ENCODE results near the gene RUFY3. TPM values are rescaled to one million over a fixed set of nuclear protein-coding genes. Genes with fewer than 3 reads are reported as not detected.
A peak's percentile ranks its signal among the peaks of the same experiment; 100 is the strongest.
"Not testable (repeated sequence)": the region's sequence is repeated elsewhere in the genome, so short reads cannot be mapped to it uniquely, and the experiment has no call there.

The RUFY3 gene
- polyA plus RNA-seq, 4 donors, result 78.0 to 198 (median 137) TPM

GRCh38 chr4:70838666-70839588, 117.2 kb downstream of the RUFY3 start:
- DNase-seq (ENCODE audit: low read depth in 4 of 4, low spot score in 2 of 4), result peak; percentile 57 to 73 (median 62)

GRCh38 chr4:70839589-70840093, 117.9 kb downstream of the RUFY3 start, which contains the start of gene GRSF1:
Gene GRSF1, minus strand, starts transcription at chr4:70839890. Its CDS starts 63 bp downstream, at chr4:70839827.
- peak; percentile 62 to 83 (median 76) for DNase-seq (ENCODE audit: low read depth in 4 of 4, low spot score in 2 of 4)

- not testable (repeated sequence) for DNase-seq (ENCODE audit: low read depth in 4 of 4, low spot score in 2 of 4)
Measured at GRCh38 chr4:70840137-70840536, 118.4 kb downstream of the RUFY3 start.

GRCh38 chr4:70840631-70841030, 118.9 kb downstream of the RUFY3 start:
- not testable (repeated sequence) for DNase-seq (ENCODE audit: low read depth in 4 of 4, low spot score in 2 of 4)

GRCh38 chr4:70841211-70841610, 119.4 kb downstream of the RUFY3 start:
- no peak for DNase-seq (ENCODE audit: low read depth in 4 of 4, low spot score in 2 of 4)

- DNase-seq (ENCODE audit: low read depth in 4 of 4, low spot score in 2 of 4), result no peak
Measured at GRCh38 chr4:70841951-70842350, 120.2 kb downstream of the RUFY3 start.

GRCh38 chr4:70842761-70843435, 121.1 kb downstream of the RUFY3 start:
- no peak for DNase-seq (ENCODE audit: low read depth in 4 of 4, low spot score in 2 of 4)

GRCh38 chr4:70844180-70844579, 122.4 kb downstream of the RUFY3 start:
- DNase-seq (ENCODE audit: low read depth in 4 of 4, low spot score in 2 of 4), result no peak

GRCh38 chr4:70849291-70849690, 127.5 kb downstream of the RUFY3 start:
- no peak for DNase-seq (ENCODE audit: low read depth in 4 of 4, low spot score in 2 of 4)

- DNase-seq (ENCODE audit: low read depth in 4 of 4, low spot score in 2 of 4), result no peak
Measured at GRCh38 chr4:70855464-70855863, 133.7 kb downstream of the RUFY3 start.

Other genes with a start within 250 kb of the RUFY3 start
- under 1 TPM in 3 of 4 donors, not detected in 1; 0.13 to 0.17 (median 0.14) TPM for gene MUC7, start 249.8 kb upstream of the RUFY3 start, polyA plus RNA-seq (ENCODE audit: insufficient read length in 4 of 4)
- gene AMTN, start 203.4 kb upstream of the RUFY3 start, polyA plus RNA-seq (ENCODE audit: insufficient read length in 4 of 4), result not detected
- 1 to 10 TPM in 3 of 4 donors, under 1 TPM in 1; 0.87 to 2.6 (median 1.2) TPM for gene AMBN, start 129.7 kb upstream of the RUFY3 start, polyA plus RNA-seq (ENCODE audit: insufficient read length in 4 of 4)
- 1 to 10 TPM; 3.8 to 6.3 (median 5.3) TPM for gene ENAM, start 93.2 kb upstream of the RUFY3 start, polyA plus RNA-seq (ENCODE audit: insufficient read length in 4 of 4)
- 1 to 10 TPM in 2 of 4 donors, under 1 TPM in 2; 0.87 to 1.1 (median 1.0) TPM for gene JCHAIN, start 55.5 kb upstream of the RUFY3 start, polyA plus RNA-seq (ENCODE audit: insufficient read length in 4 of 4)
- 10 to 100 TPM; 39.7 to 54.4 (median 46.3) TPM for gene UTP3, start 33.4 kb upstream of the RUFY3 start, polyA plus RNA-seq (ENCODE audit: insufficient read length in 4 of 4)
- gene GRSF1, start 117.9 kb downstream of the RUFY3 start, polyA plus RNA-seq (ENCODE audit: insufficient read length in 4 of 4), result 100 to 1,000 TPM; 108 to 139 (median 126) TPM
- 10 to 100 TPM; 35.0 to 62.7 (median 38.5) TPM for gene MOB1B, start 180.4 kb downstream of the RUFY3 start, polyA plus RNA-seq (ENCODE audit: insufficient read length in 4 of 4)